Memory B cell (primary cell): ENCODE results near the gene ST8SIA3.
"Not testable (repeated sequence)": the region's sequence is repeated elsewhere in the genome, so short reads cannot be mapped to it uniquely, and the experiment has no call there.

Experiments used
- ATAC-seq: fragments of 150-1000 bp; cut with Tn5 transposase; 2 replicates; pipeline ENCODE4 v1.10.0; 2021; ENCODE audit warnings: low read depth, mild to moderate bottlenecking, moderate library complexity
- DNase-seq, 2 donors: peaks; one replicate each; pipeline ENCODE4 v3.0.0; 2022; ENCODE audit warnings: low spot score in 2 of 2
- H3K27ac Mint-ChIP-seq: one replicate; pipeline ENCODE4 v1.8.0; 2022; ENCODE audit warnings: mild to moderate bottlenecking, moderate library complexity, mixed read lengths
- H3K27me3 Mint-ChIP-seq: one replicate; pipeline ENCODE4 v1.8.0; 2022; ENCODE audit warnings: mixed read lengths
- H3K36me3 Mint-ChIP-seq: one replicate; pipeline ENCODE4 v1.8.0; 2022; ENCODE audit warnings: mild to moderate bottlenecking, mixed read lengths
- H3K4me1 Mint-ChIP-seq: one replicate; pipeline ENCODE4 v1.8.0; 2022; ENCODE audit warnings: mixed read lengths
- H3K4me3 Mint-ChIP-seq: one replicate; pipeline ENCODE4 v1.8.0; 2022; ENCODE audit warnings: mild to moderate bottlenecking, moderate library complexity, mixed read lengths
- H3K9me3 Mint-ChIP-seq: one replicate; pipeline ENCODE4 v1.8.0; 2022; ENCODE audit warnings: mixed read lengths

The ST8SIA3 gene

GRCh38 chr18:57346876-57347275 is 5.5 kb upstream of the ST8SIA3 start:
- DNase-seq, result no peak
- H3K4me3 Mint-ChIP-seq, result no peak overlapping the region
- H3K27me3 Mint-ChIP-seq, result peaks cover 20% of the 10 kb centered on the region
- no peak overlapping the region for H3K27ac Mint-ChIP-seq
- no peaks in the 10 kb centered on the region for H3K4me1 Mint-ChIP-seq
- peaks cover 1% of the 10 kb centered on the region for H3K9me3 Mint-ChIP-seq
- no peak for ATAC-seq
- no peaks in the 10 kb centered on the region for H3K36me3 Mint-ChIP-seq

GRCh38 chr18:57347784-57348183 is 4.6 kb upstream of the ST8SIA3 start:
- H3K36me3 Mint-ChIP-seq, result no peaks in the 10 kb centered on the region
- no peaks in the 10 kb centered on the region for H3K4me1 Mint-ChIP-seq
- no peak overlapping the region for H3K4me3 Mint-ChIP-seq
- no peaks in the 10 kb centered on the region for H3K9me3 Mint-ChIP-seq
- ATAC-seq (no peak), DNase-seq (no peak)
- H3K27ac Mint-ChIP-seq, result no peak overlapping the region
- H3K27me3 Mint-ChIP-seq, result peaks cover 18% of the 10 kb centered on the region

GRCh38 chr18:57352761-57353136 is 392 bp downstream of the ST8SIA3 start:
- Mint-ChIP-seq H3K27me3 (peaks cover 30% of the 10 kb centered on the region), H3K27ac (no peak overlapping the region)

GRCh38 chr18:57353137-57353939 is 981 bp downstream of the ST8SIA3 start:
- H3K4me3 Mint-ChIP-seq, result no peak overlapping the region
- H3K36me3 Mint-ChIP-seq, result no peaks in the 10 kb centered on the region
- H3K4me1 Mint-ChIP-seq, result no peaks in the 10 kb centered on the region
- ATAC-seq, result no peak
- peaks cover 26% of the 10 kb centered on the region for H3K27me3 Mint-ChIP-seq
- no peak for DNase-seq
- H3K27ac Mint-ChIP-seq, result no peak overlapping the region
- H3K9me3 Mint-ChIP-seq, result peaks cover 5% of the 10 kb centered on the region

More at GRCh38 chr18:57352761-57353136, 392 bp downstream of the ST8SIA3 start:
- ATAC-seq, result no peak
- Mint-ChIP-seq H3K4me3 (no peak overlapping the region), H3K36me3 (no peaks in the 10 kb centered on the region), H3K4me1 (no peaks in the 10 kb centered on the region), H3K9me3 (peaks cover 5% of the 10 kb centered on the region)
- no peak for DNase-seq

GRCh38 chr18:57353940-57354461 is 1.6 kb downstream of the ST8SIA3 start:
- peaks cover 5% of the 10 kb centered on the region for H3K9me3 Mint-ChIP-seq
- DNase-seq, result no peak
- H3K27ac Mint-ChIP-seq, result no peak overlapping the region
- no peak overlapping the region for H3K4me3 Mint-ChIP-seq
- peaks cover 26% of the 10 kb centered on the region for H3K27me3 Mint-ChIP-seq
- no peaks in the 10 kb centered on the region for H3K36me3 Mint-ChIP-seq
- no peak for ATAC-seq
- no peaks in the 10 kb centered on the region for H3K4me1 Mint-ChIP-seq

- ATAC-seq, result no peak
- peaks cover 5% of the 10 kb centered on the region for H3K9me3 Mint-ChIP-seq
- no peak overlapping the region for H3K4me3 Mint-ChIP-seq
- H3K4me1 Mint-ChIP-seq, result no peaks in the 10 kb centered on the region
- DNase-seq, result no peak
- H3K27ac Mint-ChIP-seq, result no peak overlapping the region
- no peaks in the 10 kb centered on the region for H3K36me3 Mint-ChIP-seq
- H3K27me3 Mint-ChIP-seq, result peaks cover 18% of the 10 kb centered on the region
These were observed 7.1 kb downstream of the ST8SIA3 start for GRCh38 chr18:57359433-57359832.

GRCh38 chr18:57362714-57363113 is 10.4 kb downstream of the ST8SIA3 start:
- no peak overlapping the region for H3K27ac Mint-ChIP-seq
- peaks cover 10% of the 10 kb centered on the region for H3K27me3 Mint-ChIP-seq
- DNase-seq (no peak), ATAC-seq (no peak)
- no peaks in the 10 kb centered on the region for H3K4me1 Mint-ChIP-seq
- no peaks in the 10 kb centered on the region for H3K9me3 Mint-ChIP-seq
- no peaks in the 10 kb centered on the region for H3K36me3 Mint-ChIP-seq
- no peak overlapping the region for H3K4me3 Mint-ChIP-seq

GRCh38 chr18:57364460-57364859 is 12.1 kb downstream of the ST8SIA3 start:
- DNase-seq, result no peak
- ATAC-seq, result no peak
- Mint-ChIP-seq H3K9me3 (no peaks in the 10 kb centered on the region), H3K36me3 (no peaks in the 10 kb centered on the region), H3K4me3 (no peak overlapping the region), H3K27ac (no peak overlapping the region), H3K27me3 (peaks cover 10% of the 10 kb centered on the region), H3K4me1 (no peaks in the 10 kb centered on the region)

GRCh38 chr18:57366528-57367081 is 14.2 kb downstream of the ST8SIA3 start:
- Mint-ChIP-seq H3K4me3 (no peak overlapping the region), H3K9me3 (no peaks in the 10 kb centered on the region), H3K27ac (no peak overlapping the region), H3K4me1 (no peaks in the 10 kb centered on the region), H3K27me3 (peaks cover 4% of the 10 kb centered on the region), H3K36me3 (no peaks in the 10 kb centered on the region)
- no peak for DNase-seq
- no peak for ATAC-seq

- Mint-ChIP-seq H3K27me3 (peaks cover 7% of the 10 kb centered on the region), H3K27ac (no peak overlapping the region), H3K36me3 (no peaks in the 10 kb centered on the region), H3K4me3 (no peak overlapping the region), H3K4me1 (no peaks in the 10 kb centered on the region), H3K9me3 (no peaks in the 10 kb centered on the region)
- no peak for DNase-seq
- ATAC-seq, result no peak
These were observed 20.1 kb downstream of the ST8SIA3 start for GRCh38 chr18:57372444-57372843.

- no peak overlapping the region for H3K4me3 Mint-ChIP-seq
- H3K27me3 Mint-ChIP-seq, result peaks cover 7% of the 10 kb centered on the region
- no peaks in the 10 kb centered on the region for H3K4me1 Mint-ChIP-seq
- H3K27ac Mint-ChIP-seq, result no peak overlapping the region
- no peak for ATAC-seq
- H3K9me3 Mint-ChIP-seq, result no peaks in the 10 kb centered on the region
- H3K36me3 Mint-ChIP-seq, result no peaks in the 10 kb centered on the region
- no peak for DNase-seq
These were observed 20.7 kb downstream of the ST8SIA3 start for GRCh38 chr18:57373017-57373416.

- Mint-ChIP-seq H3K27ac (no peak overlapping the region), H3K36me3 (no peaks in the 10 kb centered on the region), H3K27me3 (peaks cover 10% of the 10 kb centered on the region), H3K4me3 (no peak overlapping the region), H3K4me1 (no peaks in the 10 kb centered on the region), H3K9me3 (peaks cover 1% of the 10 kb centered on the region)
- ATAC-seq, result no peak
- no peak for DNase-seq
These were observed 24.1 kb downstream of the ST8SIA3 start for GRCh38 chr18:57376503-57376902.

GRCh38 chr18:57389271-57389670 is 36.9 kb downstream of the ST8SIA3 start:
- DNase-seq (no peak), ATAC-seq (no peak)
- Mint-ChIP-seq H3K4me1 (no peaks in the 10 kb centered on the region), H3K27me3 (peaks cover 4% of the 10 kb centered on the region), H3K4me3 (no peak overlapping the region), H3K9me3 (peaks cover 4% of the 10 kb centered on the region), H3K36me3 (peaks cover 3% of the 10 kb centered on the region), H3K27ac (no peak overlapping the region)

- H3K27me3 Mint-ChIP-seq, result peaks cover 4% of the 10 kb centered on the region
- H3K4me3 Mint-ChIP-seq, result no peak overlapping the region
- peaks cover 4% of the 10 kb centered on the region for H3K9me3 Mint-ChIP-seq
- no peaks in the 10 kb centered on the region for H3K4me1 Mint-ChIP-seq
- H3K36me3 Mint-ChIP-seq, result peaks cover 3% of the 10 kb centered on the region
- no peak for DNase-seq
- ATAC-seq, result no peak
- H3K27ac Mint-ChIP-seq, result no peak overlapping the region
These were observed 37.7 kb downstream of the ST8SIA3 start for GRCh38 chr18:57390044-57390443.

- H3K27me3 Mint-ChIP-seq, H3K4me3 Mint-ChIP-seq, H3K4me1 Mint-ChIP-seq, ATAC-seq, H3K27ac Mint-ChIP-seq, DNase-seq, H3K36me3 Mint-ChIP-seq: not testable (repeated sequence)
- H3K9me3 Mint-ChIP-seq, result peaks cover 11% of the 10 kb centered on the region
These were observed 42.4 kb downstream of the ST8SIA3 start for GRCh38 chr18:57394749-57395148.
